Kidney epithelial cell (primary cell): ENCODE results near the gene F8. TPM values are rescaled to one million over a fixed set of nuclear protein-coding genes. Genes with fewer than 3 reads are reported as not detected.

Source experiments
- DNase-seq: peaks from one replicate; pipeline ENCODE4 v3.0.0-alpha.2; 2010; ENCODE audit warnings: low read depth
- H3K27me3 ChIP-seq: 2 replicates; pipeline ENCODE4 v1.6.0; 2011; ENCODE audit warnings: low read length; ENCODE audit not compliant: control insufficient read depth, insufficient read depth
- H3K36me3 ChIP-seq: 2 replicates; pipeline ENCODE4 v1.5.1; 2011; ENCODE audit warnings: low read length; ENCODE audit not compliant: control insufficient read depth, insufficient read depth
- H3K4me3 ChIP-seq: 2 replicates; pipeline ENCODE4 v1.5.1; 2011; ENCODE audit warnings: low read depth, mild to moderate bottlenecking, control low read depth, low read length
- CTCF ChIP-seq: IDR thresholded peaks from 2 replicates; pipeline ENCODE4 v1.5.1; 2011; ENCODE audit warnings: mild to moderate bottlenecking, moderate library complexity, low read length, control low read depth, inconsistent platforms; ENCODE audit not compliant: insufficient read depth, poor library complexity, severe bottlenecking
- total RNA-seq: library from RNA; depleted of rRNA; stranded (reverse); fragments of >200 nt; gene quantifications from 2 replicates; pipeline ENCODE4 v1.2.3, GENCODE V29; 2015

The F8 gene
- total RNA-seq, 1 donor from 2014 or later = 3.3 TPM

GRCh38 chrX:155046811-155047528, 24.4 kb upstream of the F8 start:
- no peaks in the 10 kb centered on the region for H3K36me3 ChIP-seq
- no peak for TF ChIP-seq CTCF
- H3K27me3 ChIP-seq = no peaks in the 10 kb centered on the region
- no peak for DNase-seq
- no peak overlapping the region for H3K4me3 ChIP-seq

GRCh38 chrX:155046129-155046810, 23.7 kb upstream of the F8 start:
- TF ChIP-seq CTCF = no peak
- H3K36me3 ChIP-seq = no peaks in the 10 kb centered on the region
- no peak for DNase-seq
- no peak overlapping the region for H3K4me3 ChIP-seq
- H3K27me3 ChIP-seq = no peaks in the 10 kb centered on the region

- H3K27me3 ChIP-seq = no peaks in the 10 kb centered on the region
- no peak for DNase-seq
- H3K36me3 ChIP-seq = no peaks in the 10 kb centered on the region
- no peak for TF ChIP-seq CTCF
- no peak overlapping the region for H3K4me3 ChIP-seq
These were observed 13.2 kb upstream of the F8 start for GRCh38 chrX:155035688-155036087.

GRCh38 chrX:155031657-155032056, 9.1 kb upstream of the F8 start:
- TF ChIP-seq CTCF = no peak

GRCh38 chrX:155028877-155029291, 6.4 kb upstream of the F8 start:
- no peak for DNase-seq
- Histone ChIP-seq H3K27me3 (no peaks in the 10 kb centered on the region), H3K36me3 (no peaks in the 10 kb centered on the region), H3K4me3 (no peak overlapping the region)
- TF ChIP-seq CTCF = no peak

More at GRCh38 chrX:155031657-155032056, 9.1 kb upstream of the F8 start:
- H3K4me3 ChIP-seq = no peak overlapping the region
- H3K27me3 ChIP-seq = no peaks in the 10 kb centered on the region
- no peaks in the 10 kb centered on the region for H3K36me3 ChIP-seq
- DNase-seq = no peak
